ENCODE results near the gene S100A2. TPM values are rescaled to one million over a fixed set of nuclear protein-coding genes. Genes with fewer than 3 reads are reported as not detected.

Gene S100A2
- not detected for total RNA-seq

GRCh38 chr1:153565529-153566374 lies at the start of gene S100A2:
S100A2 (minus strand) TSS chr1:153565844; CDS start chr1:153563877, 1,967 bp downstream.
- Histone ChIP-seq H3K4me3 (no peak within 1 kb of the TSS), H3K27me3 (no peaks in the 10 kb centered on the region), H3K36me3 (no peaks in the 10 kb centered on the region), H3K27ac (peak within 1 kb of the TSS; percentile 84 to 89), H3K4me1 (peaks cover 0 to 41% of the 10 kb centered on the region in 2 donors), H3K9me3 (no peaks in the 10 kb centered on the region)
- DNase-seq (ENCODE audit: low spot score), result peak; percentile 76
- no peak for TF ChIP-seq CTCF (IDR thresholded peaks at IDR 0.05)

GRCh38 chr1:153615406-153615805 lies 49.8 kb upstream of the S100A2 start:
- Histone ChIP-seq H3K4me1 (peaks cover 0 to 46% of the 10 kb centered on the region in 2 donors), H3K9me3 (no peaks in the 10 kb centered on the region), H3K27ac (no peak overlapping the region), H3K27me3 (no peaks in the 10 kb centered on the region), H3K4me3 (no peak overlapping the region), H3K36me3 (peaks cover 20% of the 10 kb centered on the region)
- no peak for DNase-seq (ENCODE audit: low spot score)
- no peak for TF ChIP-seq CTCF (IDR thresholded peaks at IDR 0.05)

GRCh38 chr1:153614906-153615305 lies 49.3 kb upstream of the S100A2 start:
- Histone ChIP-seq H3K27ac (no peak overlapping the region), H3K4me3 (no peak overlapping the region), H3K4me1 (peaks cover 0 to 51% of the 10 kb centered on the region in 2 donors), H3K9me3 (no peaks in the 10 kb centered on the region), H3K36me3 (peaks cover 15% of the 10 kb centered on the region), H3K27me3 (no peaks in the 10 kb centered on the region)
- TF ChIP-seq CTCF (IDR thresholded peaks at IDR 0.05), result no peak
- no peak for DNase-seq (ENCODE audit: low spot score)

- Histone ChIP-seq H3K9me3 (no peaks in the 10 kb centered on the region), H3K4me3 (no peak overlapping the region), H3K27me3 (no peaks in the 10 kb centered on the region), H3K36me3 (peaks cover 12% of the 10 kb centered on the region), H3K27ac (no peak overlapping the region), H3K4me1 (peaks cover 0 to 56% of the 10 kb centered on the region in 2 donors)
- TF ChIP-seq CTCF (IDR thresholded peaks at IDR 0.05), result no peak
- DNase-seq (ENCODE audit: low spot score), result no peak
Measured at GRCh38 chr1:153614189-153614900, 48.7 kb upstream of the S100A2 start.

- no peak for TF ChIP-seq CTCF (IDR thresholded peaks at IDR 0.05)
- Histone ChIP-seq H3K36me3 (peaks cover 2% of the 10 kb centered on the region), H3K9me3 (no peaks in the 10 kb centered on the region), H3K4me3 (peak overlapping the region in 1 of 2 donors; percentile 59), H3K27ac (peak overlapping the region; percentile 91 to 93), H3K27me3 (no peaks in the 10 kb centered on the region), H3K4me1 (peaks cover 0 to 66% of the 10 kb centered on the region in 2 donors)
- DNase-seq (ENCODE audit: low spot score), result no peak
Measured at GRCh38 chr1:153613406-153613805, 47.8 kb upstream of the S100A2 start.
